IPS-11a (cell line): ENCODE results near the gene SLC5A10.
"Not testable (repeated sequence)": the region's sequence is repeated elsewhere in the genome, so short reads cannot be mapped to it uniquely, and the experiment has no call there.

Source experiments
- H3K4me3 ChIP-seq: one replicate; pipeline ENCODE4 v1.5.1; 2013; ENCODE audit warnings: low read depth, low read length, control low read depth

Gene SLC5A10

GRCh38 chr17:18946536-18946935 lies 5.4 kb upstream of the SLC5A10 start:
- H3K4me3 ChIP-seq: no peak overlapping the region

DNA sequence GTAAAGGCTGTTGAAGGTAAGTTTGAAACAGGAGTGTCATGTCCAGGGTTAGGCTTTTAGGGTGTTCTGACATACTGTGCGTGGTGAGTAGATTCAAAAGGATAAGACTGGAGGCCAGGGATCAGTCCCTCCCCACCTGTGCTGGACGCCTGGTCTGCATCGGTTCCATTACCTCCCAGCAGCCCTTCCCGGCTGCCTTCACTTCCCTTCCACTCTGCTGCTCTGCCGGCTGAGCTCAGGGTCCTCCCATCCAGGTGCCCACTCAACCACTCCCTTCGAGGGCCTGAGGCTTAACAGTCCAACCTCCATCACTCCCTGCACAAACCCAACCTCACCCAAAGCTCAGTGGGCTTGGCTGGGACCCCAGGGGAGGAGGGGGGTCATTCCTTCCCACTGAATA lies 4.1 kb upstream of the SLC5A10 start:
- no peak overlapping the region for H3K4me3 ChIP-seq

- no peak overlapping the region for H3K4me3 ChIP-seq
Measured at GRCh38 chr17:18948476-18949006, 3.4 kb upstream of the SLC5A10 start.

GRCh38 chr17:18949566-18949965 lies 2.4 kb upstream of the SLC5A10 start:
- no peak overlapping the region for H3K4me3 ChIP-seq

DNA sequence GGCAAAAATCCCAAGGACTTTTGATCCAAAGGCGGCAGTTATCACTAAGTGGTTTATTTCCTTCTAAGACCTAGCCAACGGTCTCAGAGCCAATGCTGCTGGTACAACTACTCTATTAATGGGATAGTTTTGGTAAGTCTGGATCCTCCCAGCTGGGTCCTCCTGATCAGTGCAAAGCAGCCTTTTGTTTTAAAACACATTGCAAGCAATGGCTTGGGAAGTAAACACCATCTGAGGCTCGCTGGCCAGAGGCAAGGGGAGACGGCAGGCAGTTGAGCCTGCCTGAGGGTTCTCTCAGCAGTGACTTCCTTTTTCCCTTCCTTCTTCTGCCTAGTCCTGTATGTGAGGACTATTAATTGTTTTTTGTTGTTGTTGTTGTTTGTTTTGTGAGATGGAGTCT lies 1.6 kb upstream of the SLC5A10 start:
- no peak overlapping the region for H3K4me3 ChIP-seq

DNA sequence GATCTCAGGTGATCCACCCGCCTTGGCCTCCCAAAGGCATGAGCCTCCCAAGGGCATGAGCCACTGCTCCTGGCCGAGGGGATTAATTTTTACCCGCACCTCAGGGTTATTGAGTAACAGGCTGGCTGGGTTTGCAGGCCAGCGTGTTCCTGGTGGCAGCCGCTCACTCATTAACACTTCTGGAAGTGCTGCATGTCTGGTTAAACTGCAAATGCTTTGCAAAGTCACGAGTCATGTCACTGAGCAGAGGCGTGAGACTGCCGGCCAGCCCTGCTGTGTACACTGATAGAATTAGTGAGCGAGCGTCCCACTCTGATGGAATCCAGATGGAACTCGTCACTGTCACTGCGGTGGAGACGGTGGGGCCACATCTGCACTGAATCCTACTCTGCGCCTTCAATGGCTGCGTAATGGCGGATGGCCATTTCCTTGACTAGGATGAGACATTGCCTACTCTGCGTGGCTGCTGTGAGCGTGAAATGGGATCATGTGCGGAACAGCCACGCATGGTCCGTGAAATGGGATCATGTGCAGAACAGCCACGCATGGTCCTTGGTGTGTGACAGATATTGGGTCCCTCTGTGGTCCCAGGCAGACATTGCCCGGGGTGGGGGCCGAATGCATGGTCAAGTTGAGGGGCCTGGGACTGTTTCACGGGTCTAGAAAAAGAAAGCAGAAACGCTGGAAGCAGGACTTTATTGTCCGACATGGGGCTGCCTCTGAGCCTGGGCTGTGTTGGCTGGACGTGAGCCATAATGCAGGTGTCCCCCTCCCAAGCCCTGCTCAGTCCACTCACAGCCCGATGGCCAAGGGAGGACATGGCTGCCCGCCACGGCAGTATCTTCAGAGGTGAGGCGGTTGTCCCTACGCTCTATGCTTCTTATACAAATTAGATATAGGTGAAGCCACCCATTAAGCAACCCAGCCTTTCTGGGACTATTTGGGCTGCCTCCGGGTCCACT lies 740 bp upstream of the SLC5A10 start:
- no peak overlapping the region for H3K4me3 ChIP-seq

DNA sequence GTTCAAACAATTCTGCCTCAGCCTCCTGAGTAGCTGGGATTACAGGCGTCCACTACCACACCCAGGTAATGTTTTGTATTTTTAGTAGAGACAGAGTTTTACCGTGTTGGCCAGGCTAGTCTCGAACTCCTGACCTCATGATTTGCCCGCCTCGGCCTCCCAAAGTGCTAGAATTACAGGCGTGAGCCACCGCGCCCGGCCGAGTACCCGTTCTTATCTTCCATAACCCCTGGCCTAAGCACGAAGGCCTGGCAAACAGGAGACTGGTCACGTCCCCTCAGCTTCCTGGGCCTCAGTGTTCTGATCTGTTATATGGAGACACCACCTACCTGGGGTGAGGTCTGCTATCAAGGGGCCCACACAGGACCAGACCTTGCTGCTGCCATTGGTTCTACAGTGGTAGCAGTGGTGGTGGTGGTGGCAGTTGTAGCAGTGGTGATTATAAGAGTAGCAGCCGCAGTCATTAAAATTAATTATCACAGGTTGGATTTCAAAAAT lies 1.3 kb downstream of the SLC5A10 start:
- no peak overlapping the region for H3K4me3 ChIP-seq

DNA sequence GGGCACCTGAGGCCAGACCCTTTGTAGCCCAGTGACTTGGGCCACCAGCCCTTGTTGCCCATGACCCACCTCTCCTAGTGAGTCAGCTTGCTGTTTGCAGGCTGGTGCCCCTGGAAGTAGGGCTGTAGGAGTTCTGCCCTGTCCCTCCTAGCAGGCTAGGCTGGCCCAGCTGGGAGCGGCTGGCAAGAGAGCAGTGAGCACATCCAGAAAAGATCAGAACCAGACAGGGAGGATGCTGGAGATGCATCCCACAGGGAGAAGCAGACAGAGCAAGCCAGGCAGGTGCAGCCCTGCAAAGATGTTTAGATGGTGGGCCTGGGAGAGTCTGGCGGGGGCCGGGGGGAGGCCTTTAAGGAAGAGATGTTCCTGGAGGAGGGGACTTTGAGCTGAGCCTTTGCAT lies 2.4 kb downstream of the SLC5A10 start:
- H3K4me3 ChIP-seq: no peak overlapping the region

GRCh38 chr17:18955009-18955408 lies 3.0 kb downstream of the SLC5A10 start:
- no peak overlapping the region for H3K4me3 ChIP-seq

DNA sequence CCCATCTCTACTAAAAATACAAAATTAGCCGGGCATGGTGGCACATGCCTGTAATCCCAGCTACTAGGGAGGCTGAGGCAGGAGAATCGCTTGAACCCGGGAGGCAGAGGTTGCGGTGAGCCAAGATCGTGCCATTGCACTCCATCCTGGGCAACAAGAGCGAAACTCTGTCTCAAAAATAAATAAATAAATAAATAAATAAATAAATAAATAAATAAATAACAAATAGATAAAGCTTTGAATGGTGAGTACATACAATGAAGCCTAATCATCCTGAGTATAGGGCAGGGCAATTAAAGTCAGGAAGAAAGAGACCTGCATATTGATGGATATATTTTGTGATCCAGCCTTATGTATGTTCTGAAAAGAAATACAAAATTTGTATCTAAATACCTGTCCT lies 4.1 kb downstream of the SLC5A10 start:
- H3K4me3 ChIP-seq: not testable (repeated sequence)

DNA sequence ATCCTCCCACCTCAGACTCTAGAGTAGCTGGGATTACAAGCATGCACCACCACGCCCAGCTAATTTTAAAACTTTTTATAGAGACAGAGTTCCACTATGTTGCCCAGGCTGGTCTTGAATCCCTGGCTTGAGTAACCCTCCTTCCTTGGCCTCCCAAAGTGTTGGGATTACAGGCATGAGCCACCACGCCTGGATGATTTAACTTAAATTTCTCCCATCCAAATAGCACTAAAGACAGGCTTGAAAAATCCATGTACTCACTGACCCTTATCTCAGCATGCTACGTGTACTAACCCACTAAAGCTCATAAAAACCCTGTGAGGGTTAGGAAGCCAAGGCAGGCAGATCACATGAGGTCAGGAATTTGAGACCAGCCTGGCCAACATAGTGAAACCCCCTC lies 4.6 kb downstream of the SLC5A10 start:
- H3K4me3 ChIP-seq: no peak overlapping the region

DNA sequence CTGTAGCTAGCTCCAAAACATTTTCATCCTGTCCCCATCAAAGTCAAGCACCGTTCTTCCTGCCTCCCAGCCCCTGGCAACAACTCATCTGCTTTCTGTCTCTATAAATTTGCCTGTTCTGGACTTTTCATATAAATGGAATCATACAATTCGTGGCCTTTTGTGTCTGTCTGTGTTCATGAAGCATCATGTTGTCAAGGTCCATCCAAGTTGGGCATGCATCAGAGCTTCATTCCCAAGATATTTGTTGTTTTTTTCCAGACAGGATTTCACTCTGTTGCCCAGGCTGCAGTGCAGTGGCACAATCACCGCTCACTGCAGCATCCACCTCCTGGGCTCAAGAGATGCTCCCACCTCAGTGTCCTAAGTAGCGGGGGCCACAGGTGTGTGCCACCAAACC lies 5.9 kb downstream of the SLC5A10 start:
- no peak overlapping the region for H3K4me3 ChIP-seq

GRCh38 chr17:18958611-18959010 lies 6.6 kb downstream of the SLC5A10 start:
- no peak overlapping the region for H3K4me3 ChIP-seq

GRCh38 chr17:18959071-18959844 lies 7.3 kb downstream of the SLC5A10 start:
- no peak overlapping the region for H3K4me3 ChIP-seq

GRCh38 chr17:18959845-18960240 lies 7.9 kb downstream of the SLC5A10 start:
- no peak overlapping the region for H3K4me3 ChIP-seq

GRCh38 chr17:18960241-18960665 lies 8.3 kb downstream of the SLC5A10 start:
- no peak overlapping the region for H3K4me3 ChIP-seq

DNA sequence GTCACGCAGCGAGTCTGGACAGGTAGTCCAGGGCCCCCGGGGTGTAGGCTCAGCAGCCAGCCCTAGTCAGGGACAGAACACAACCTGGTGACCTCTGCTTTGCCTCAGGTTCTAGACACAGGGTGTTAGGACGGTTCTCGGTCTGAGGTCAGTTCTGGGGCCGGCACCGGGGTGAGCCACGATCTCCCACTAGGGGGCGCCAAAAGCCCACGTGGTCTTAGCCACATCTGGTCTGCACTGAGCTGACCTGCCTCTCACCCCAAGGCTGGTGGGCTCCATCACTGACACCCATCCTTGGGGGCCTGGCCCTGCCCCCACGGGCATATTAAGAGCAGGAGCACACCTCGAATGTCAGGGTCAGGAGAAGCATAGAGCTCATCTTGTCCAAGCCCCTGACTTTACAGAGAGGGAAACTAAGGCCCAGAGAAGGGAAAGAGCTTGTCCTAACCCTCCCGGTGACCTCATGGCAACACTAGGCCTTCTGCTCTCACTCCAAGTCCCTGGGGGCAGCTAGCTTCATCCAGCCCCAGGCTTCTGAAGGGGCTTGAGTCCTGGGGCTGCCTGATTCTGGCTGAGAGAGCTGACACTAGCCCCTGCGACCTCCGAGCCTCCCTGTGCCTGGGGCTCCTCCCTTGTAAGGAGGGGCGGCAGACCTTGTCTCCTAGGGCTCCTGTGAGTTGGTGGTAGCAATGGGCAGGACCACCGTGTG lies 9.0 kb downstream of the SLC5A10 start:
- H3K4me3 ChIP-seq: no peak overlapping the region

GRCh38 chr17:18961634-18962493 lies 9.9 kb downstream of the SLC5A10 start:
- no peak overlapping the region for H3K4me3 ChIP-seq

DNA sequence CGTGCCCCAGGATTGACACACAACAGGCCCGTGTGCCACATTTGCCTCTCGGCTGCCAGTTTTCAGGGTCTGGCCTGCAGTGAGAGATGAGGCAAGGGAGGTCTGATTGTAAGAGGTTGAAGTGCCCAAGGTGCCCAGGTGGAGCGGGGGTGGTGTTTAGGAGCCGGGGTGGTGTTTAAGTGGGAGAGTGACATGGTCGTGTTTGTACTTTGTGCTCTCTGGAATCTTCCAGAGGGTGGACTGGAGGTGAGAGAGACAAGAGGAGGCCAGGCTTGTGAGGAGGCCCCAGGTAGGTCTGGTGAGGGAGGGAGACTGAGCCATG lies 10.5 kb downstream of the SLC5A10 start:
- H3K4me3 ChIP-seq: no peak overlapping the region
